GM15510 (cell line): Measurements from ENCODE around the gene DGKK.

Source experiments
- POLR2A ChIP-seq: IDR thresholded peaks from 3 replicates; pipeline ENCODE4 v1.6.1; 2011; ENCODE audit warnings: borderline replicate concordance; ENCODE audit not compliant: insufficient read length; ENCODE audit errors: extremely low read depth

Gene DGKK, protein sequence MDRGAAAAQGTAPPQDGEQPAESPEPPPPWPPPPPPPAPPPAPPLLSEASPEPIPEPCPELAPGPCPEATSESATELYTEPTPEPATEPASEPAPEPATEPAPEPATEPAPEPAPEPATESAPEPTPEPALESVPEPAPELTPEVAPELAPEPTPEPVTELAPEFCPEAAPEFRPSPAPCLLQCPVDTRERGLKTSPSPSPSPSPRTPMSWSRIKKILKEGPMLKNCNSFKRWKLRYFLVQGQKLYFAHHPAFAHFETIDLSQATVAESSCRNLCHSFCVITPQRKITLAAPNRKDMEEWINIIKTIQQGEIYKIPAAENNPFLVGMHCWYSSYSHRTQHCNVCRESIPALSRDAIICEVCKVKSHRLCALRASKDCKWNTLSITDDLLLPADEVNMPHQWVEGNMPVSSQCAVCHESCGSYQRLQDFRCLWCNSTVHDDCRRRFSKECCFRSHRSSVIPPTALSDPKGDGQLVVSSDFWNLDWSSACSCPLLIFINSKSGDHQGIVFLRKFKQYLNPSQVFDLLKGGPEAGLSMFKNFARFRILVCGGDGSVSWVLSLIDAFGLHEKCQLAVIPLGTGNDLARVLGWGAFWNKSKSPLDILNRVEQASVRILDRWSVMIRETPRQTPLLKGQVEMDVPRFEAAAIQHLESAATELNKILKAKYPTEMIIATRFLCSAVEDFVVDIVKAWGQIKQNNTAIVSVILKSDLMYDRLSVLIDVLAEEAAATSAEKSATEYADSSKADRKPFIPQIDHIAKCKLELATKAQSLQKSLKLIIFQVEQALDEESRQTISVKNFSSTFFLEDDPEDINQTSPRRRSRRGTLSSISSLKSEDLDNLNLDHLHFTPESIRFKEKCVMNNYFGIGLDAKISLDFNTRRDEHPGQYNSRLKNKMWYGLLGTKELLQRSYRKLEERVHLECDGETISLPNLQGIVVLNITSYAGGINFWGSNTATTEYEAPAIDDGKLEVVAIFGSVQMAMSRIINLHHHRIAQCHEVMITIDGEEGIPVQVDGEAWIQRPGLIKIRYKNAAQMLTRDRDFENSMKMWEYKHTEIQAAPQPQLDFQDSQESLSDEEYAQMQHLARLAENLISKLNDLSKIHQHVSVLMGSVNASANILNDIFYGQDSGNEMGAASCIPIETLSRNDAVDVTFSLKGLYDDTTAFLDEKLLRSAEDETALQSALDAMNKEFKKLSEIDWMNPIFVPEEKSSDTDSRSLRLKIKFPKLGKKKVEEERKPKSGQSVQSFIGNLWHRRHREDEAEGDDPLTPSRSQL

DNA sequence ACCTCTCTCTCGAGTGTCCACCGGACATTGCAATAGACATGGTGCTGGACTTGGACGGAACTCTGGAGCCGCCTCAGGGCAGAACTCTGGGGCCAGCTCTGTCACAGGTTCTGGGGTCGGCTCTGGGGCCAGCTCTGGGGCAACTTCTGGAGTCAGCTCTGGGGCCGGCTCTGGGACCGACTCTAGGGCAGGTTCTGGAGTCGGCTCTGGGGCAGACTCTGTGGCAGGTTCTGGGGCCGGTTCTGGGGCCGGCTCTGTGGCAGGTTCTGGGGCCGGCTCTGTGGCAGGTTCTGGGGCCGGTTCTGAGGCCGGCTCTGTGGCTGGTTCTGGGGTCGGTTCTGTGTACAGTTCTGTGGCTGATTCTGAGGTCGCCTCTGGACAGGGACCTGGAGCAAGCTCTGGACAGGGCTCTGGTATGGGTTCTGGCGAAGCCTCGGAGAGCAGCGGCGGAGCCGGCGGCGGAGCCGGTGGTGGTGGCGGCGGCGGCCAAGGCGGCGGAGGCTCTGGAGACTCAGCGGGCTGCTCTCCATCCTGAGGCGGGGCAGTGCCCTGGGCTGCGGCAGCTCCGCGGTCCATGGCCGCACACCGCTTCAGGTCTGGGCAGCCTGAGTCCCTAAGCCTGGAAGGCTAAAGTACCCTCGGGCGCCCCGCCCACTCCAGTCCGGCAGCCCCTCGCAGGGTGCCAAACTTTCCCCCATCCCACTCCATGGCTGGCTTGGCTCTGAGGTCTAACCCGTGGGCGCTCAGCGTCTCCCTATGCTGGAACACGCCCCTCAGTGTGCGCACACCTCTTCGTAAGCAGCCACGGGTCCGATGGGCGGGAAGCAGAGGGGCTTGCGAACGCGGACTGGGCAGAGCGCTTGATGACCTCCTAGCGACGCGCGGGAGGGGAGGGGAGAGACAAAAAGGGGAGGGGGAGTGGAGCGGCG, at the start of gene DGKK:
TSS of gene DGKK (minus strand) at position 723 of the 929 bp plus-strand sequence. CDS start at position 576, 147 bp downstream.
- no peak for TF ChIP-seq POLR2A

- no peak for TF ChIP-seq POLR2A
These were observed 44.2 kb upstream of the DGKK start for GRCh38 chrX:50514811-50515210.

- TF ChIP-seq POLR2A: no peak
These were observed 26.5 kb upstream of the DGKK start for GRCh38 chrX:50497114-50497513.

GRCh38 chrX:50495616-50496015, 25.0 kb upstream of the DGKK start:
- TF ChIP-seq POLR2A: no peak

GRCh38 chrX:50492720-50493119, 22.1 kb upstream of the DGKK start:
- TF ChIP-seq POLR2A: no peak

DNA sequence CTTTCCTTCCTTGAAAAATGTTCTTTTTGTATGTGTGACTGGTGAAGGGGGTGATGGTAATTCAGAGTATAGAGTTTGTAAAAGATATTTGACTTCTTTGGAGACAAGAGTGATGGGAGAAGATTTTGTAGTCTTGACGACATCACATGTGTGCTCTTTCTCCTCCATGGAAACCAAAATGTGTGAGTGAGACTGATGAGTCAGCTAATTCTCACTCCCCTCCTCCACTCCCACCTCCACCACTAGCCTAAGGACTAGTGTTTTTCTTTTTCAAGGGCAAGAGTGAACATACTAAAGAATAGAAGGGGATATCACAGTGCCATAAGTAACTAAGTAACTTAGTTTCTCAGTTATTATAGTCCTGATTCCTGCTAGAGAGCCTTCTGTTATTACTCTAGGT, 14.0 kb upstream of the DGKK start:
- TF ChIP-seq POLR2A: no peak

- no peak for TF ChIP-seq POLR2A
These were observed 12.7 kb upstream of the DGKK start for GRCh38 chrX:50483283-50483682.

DNA sequence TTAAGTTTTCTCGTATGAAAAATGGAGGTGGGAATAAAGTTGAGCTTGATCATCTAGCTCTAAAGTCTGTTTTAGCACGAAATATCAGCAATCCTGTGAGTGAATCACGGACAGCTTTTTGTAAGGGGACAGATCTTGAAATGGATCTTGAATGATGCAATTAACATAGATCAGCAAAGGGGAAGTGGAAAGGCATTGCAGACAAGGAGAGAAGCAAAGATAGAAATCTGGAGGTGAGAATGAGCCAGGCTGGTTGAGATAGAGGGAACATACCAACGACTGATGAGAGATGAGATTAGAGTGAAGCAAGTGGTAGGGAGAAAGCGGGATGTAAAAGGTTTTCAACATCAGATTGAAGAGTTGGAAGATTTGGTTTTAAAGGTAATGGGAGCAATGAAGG, 4.6 kb upstream of the DGKK start:
- TF ChIP-seq POLR2A: no peak

GRCh38 chrX:50471390-50471789, 765 bp upstream of the DGKK start:
- no peak for TF ChIP-seq POLR2A

- no peak for TF ChIP-seq POLR2A
These were observed 1.4 kb downstream of the DGKK start for GRCh38 chrX:50469206-50469605.

DNA sequence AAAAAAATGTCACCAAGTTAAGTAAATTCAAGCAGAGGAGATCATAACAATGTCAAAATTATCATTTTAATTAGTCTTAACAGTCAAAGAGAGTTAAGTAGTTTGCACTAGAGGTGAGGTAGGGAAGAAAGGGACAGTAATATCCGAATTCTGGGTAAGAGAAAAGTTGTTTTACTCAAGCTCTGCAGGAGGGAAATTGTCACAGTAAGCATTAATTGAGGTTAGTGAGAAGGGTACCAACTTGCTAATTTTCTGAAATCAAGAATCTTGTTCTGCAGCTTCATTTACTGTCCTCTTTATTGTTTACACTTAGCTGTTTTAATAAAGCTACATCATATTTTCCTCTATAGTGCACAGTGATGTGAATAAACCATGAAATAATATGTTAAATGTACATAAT, 11.0 kb downstream of the DGKK start:
- no peak for TF ChIP-seq POLR2A

DNA sequence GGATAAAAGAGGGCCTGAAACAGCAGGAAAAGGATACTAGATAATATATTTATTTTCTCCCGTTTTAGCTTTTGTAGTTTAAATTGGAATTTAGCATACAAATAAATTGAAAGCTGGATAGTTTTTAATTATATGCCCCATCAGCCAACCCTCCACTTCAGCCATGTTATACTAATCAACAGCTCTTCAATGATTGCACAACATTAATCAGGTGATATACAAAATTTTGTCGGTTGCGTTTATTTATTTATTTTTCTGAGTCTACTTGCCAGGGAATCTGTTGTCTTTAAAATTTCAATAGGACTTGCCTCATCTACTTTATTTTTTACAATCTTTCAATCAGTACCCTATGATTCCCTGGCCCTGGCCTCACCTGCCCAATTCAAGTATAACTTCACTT, 12.1 kb downstream of the DGKK start:
- no peak for TF ChIP-seq POLR2A

DNA sequence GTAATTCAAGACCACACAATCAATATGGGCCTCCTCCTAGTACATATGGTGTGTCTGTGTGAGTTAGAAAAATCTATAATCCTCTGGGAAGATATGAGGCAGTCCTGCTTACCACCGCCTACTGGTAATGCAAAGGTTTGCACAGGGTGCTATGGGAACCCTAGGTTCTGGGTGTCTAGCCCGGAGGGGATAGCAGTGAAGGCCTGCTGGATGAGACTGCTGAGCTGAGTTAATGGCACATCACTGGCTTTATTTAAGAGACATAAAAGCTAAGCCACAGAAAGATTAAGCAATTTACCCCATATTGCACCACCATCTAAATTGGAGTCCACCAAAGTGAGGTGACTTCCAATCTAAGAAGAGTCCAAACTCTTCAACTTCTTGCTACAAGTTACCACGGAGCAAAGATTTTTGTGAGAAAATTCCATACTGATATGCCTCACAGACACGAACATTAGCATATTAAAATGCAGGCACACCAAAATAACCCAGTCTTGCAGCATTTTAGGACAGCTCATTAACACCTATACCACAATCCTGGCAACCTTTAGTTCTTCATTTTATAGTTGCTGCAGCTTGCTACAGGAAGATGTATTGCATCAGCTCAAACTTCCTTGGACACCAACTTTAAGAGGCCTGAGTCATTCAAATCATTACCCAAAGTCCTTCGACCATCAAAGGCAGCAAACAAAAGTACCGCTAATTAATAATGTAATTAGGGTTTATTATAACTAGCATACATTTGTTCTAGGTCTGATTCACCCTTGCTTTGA, 13.7 kb downstream of the DGKK start:
- no peak for TF ChIP-seq POLR2A
